ENCODE data around the gene UXS1.

UXS1 gene

GRCh38 chr2:106109675-106110424 is 84.3 kb downstream of the UXS1 start:
- no peak for DNase-seq (ENCODE audit: low spot score)

GRCh38 chr2:106108791-106109190 is 85.3 kb downstream of the UXS1 start:
- DNase-seq (ENCODE audit: low spot score) = no peak

DNA sequence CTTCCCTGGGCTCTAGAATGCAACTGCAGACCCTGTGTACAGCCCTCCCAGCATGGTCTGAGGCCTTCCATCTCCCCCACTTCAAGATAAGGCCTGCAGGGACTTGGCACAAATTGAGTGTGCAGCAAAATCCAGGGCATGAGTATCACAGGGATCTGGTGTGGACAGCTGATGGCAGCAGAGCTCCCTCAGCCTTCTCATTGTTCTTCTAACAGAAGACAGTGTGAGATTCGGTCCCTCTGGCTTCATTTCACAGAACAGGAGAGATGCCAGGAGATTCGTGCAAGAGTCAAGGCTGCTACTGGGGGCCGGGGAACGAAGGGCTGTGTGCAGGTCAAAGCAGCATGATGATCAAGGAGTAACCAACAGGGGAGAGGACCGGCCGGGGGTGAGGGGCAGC is 85.8 kb downstream of the UXS1 start:
- no peak for DNase-seq (ENCODE audit: low spot score)

GRCh38 chr2:106107509-106108131 is 86.5 kb downstream of the UXS1 start:
- DNase-seq (ENCODE audit: low spot score) = peak; percentile 32

DNA sequence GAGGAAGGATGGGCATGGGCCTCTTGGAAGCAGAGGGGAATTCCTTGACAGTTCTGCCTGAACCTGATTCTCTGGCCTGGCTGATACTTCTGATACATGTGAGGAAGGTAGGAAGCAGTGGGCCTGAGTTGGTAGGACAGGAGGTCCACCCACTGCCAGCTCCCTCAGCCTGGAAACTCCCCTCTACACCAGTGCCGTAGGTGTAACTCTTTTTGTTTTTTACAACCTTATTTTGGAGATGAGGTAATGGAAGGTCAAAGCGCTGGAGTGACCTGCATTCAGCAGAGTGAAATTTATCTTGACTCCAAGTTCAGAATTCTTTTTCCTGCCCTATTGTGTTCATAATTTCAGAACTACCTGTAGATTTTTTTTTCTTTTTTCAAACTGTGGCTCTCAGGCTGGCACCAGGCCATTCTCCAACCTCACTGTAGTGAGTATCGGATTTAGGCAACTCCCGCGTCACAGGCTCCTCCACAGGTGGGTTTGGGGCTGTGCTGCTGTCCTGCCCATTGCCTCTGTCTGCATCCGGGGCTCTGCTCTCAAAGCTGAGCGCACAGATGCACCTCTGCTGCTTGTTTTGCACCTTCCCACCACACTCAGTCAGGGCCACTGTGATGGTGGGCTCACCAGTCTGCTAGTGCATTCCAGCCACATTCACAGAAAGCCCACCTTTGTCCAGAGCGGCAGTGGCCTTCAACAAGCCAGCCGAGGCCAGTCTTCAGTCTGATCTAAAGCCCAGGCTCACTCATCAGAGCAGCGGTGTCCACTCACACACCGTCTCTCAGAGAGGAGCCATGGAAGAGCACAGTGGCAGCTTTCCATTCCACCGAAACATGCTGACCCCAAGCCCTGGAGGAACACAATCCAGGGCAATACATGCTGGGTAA is 87.2 kb downstream of the UXS1 start:
- no peak for DNase-seq (ENCODE audit: low spot score)

GRCh38 chr2:106105151-106105922 is 88.8 kb downstream of the UXS1 start:
- DNase-seq (ENCODE audit: low spot score) = no peak

DNA sequence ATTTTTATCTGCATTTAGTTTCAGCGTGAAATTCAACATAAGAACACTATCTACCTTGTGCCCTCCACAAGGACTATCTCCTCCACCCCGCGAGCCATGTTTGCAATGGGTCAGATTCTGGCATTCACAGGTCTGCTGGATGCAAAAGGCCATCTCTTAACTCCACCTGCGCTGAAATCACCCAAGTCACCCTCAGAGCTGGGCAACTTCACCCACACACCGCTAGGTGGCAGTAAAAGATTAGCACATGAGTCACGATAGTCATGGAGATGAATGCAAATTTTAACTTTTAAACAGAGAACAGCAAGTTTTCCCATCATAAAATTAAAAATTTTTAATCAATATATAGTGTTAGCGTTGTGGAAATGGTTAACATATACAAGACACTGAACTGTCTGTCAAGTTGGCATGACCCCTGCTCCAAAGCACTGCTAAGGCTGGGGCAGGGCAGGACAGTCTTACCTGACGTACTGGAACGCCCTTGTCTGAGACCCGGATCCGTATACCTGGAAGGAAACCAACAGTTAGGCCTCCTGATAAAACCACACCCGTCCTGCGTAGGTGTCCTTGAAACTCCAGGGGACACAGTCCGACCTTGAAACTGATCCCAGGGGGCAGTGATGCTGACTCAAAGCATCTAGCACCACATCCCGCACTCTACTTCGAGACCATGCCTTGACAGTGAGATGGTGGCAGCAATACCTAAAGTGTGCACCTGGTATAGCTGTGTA is 89.6 kb downstream of the UXS1 start:
- DNase-seq (ENCODE audit: low spot score) = peak; percentile 67

DNA sequence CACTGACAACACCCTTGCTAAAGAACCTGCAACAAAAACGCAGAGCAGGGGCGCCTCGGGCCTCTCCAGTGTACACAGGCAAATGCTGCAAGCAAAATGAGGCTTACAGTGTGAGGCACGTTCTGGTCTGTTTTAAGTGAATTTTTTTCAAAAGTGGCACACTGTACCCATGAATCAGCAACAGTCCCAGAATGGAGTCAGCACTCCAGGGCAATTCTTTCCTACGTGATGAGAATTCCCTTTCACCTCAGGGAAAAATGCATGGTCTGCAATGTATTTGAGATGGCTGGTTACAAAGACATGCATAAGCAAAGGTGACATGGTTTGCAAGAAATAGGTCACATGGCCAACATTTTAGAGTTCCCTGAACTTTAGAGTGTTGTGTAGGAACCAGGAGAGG is 94.4 kb downstream of the UXS1 start:
- no peak for DNase-seq (ENCODE audit: low spot score)

DNA sequence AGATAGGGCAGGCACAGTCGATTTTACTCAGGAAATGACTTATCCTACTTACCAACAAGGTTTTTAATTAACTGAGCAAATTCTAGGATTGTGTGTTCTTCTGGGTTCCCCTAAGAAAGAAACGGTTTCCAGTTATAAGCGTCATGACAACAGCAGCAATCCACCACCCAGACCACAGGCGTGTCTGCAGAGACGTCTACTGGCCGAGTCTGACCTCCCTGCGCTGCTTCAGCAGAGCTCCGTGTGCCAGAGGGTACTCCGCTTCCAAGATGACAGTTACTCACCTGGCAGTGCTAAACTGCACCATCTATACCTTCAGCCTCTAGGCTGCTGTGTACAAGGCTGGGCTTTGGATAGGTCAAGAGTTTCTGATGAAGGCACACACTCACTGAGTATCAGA is 95.4 kb downstream of the UXS1 start:
- DNase-seq (ENCODE audit: low spot score) = no peak

- no peak for DNase-seq (ENCODE audit: low spot score)
These were observed 96.0 kb downstream of the UXS1 start for GRCh38 chr2:106098081-106098480.

DNA sequence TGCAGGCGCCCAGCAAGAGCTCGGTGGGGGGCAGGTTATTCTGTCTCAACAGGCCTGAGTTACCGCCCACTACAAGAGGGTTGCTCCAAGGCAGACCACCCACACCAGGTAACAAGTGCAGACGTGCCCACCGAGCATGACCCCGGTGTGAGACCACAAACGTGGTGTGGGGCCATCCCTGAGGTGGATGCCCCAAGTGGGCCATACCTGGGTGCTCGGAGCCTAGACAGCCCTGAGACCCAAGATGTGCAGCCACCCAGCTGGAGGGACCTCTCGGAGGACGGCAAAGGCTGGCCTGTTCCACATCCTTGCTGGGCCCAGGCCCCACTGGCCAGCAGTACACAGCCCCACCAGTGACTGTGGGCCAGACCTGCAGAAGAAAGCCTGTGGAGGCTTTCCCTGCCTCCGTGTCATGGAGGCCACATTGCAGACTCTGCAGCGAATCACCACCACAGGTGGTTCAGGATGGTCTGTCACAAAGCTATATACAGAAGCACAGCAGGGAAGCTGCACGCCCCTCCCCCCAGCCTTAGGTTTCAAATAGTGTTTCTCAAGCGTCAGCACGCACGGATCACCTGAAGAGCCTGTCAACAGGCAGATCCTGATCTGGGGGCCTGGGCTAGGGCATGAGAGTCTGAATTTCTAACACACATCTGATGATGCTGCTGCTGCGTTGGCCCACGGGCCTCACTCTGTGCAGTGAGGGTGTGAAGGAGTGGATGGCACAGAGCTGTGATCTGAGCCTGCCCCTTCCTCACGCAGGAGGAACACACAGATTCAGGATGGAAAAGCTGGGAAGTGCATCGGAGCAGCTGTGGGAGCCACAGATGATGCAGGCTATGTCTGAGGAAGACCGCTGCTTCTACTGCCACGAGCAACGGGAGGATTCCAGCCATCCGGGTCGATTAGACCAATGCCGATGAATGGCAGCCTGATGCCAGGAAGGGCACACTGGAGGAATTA is 96.8 kb downstream of the UXS1 start:
- no peak for DNase-seq (ENCODE audit: low spot score)

DNA sequence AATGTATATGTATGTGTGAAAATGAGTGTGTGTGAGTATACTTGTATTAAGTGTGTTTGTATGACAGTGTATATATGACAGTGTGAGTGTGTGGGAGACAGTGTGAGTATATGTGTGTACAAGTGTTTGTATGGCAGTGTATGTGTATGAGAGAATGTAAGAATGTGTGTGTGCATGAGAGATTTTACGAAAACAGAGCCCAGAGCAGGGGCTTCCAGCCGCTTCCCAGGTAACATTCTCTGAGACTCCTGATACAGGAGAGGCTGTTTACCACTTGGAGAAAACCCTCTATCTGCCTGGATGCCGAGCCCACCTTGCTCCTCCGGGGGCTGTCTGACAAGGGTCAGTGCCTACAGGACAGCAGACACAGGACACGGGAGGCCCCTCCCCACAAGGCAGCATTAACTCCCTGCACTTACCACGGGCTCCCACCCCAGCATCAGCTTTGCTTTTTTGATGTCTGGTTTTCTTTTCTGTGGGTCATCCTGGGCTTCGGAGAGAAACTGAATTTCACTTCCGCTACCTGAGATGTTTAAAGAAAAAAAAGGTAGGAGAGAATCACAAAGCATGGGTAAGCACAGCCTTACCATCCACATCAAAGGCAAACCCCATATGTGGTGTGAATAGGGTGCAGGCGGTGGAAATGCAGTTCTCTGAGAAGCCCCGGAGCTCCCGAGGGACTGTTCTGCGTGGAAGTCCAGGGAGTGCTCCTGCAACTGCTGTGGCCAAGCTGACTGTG is 97.6 kb downstream of the UXS1 start:
- DNase-seq (ENCODE audit: low spot score) = no peak

GRCh38 chr2:106095478-106096298 is 98.4 kb downstream of the UXS1 start:
- no peak for DNase-seq (ENCODE audit: low spot score)

DNA sequence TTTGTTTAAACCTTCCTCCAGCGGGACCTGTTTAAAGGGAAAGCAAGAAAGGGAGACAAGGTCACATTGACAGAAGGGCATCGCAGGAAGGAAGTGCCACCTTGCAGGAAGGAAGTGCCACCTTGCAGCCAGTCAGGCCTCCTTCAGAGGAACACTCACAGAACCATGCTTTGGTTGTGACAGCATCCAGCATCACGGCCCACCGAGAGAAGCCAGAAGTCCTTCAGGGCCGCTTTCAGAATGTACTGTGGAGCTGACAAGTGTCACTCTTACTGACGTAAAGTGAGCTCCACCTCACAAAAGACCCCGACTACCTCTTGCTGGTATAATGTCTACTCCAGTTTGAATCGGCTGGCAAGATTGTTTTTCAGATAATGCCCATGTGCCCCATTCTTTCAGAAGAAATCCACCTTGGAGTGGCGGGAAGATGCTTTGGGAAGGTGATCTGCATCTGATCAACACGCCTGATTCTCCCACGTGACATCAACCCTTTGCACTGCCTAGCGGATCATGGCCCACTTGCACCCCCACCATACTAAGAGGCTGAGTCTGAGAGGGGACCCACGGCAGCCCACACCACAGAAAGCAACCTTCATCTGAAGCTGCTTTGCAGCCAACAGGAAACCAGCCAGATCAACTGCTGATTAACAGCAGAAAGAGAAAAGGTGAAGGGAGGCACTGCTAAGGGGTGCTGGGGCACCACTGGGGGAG is 99.8 kb downstream of the UXS1 start:
- no peak for DNase-seq (ENCODE audit: low spot score)

DNA sequence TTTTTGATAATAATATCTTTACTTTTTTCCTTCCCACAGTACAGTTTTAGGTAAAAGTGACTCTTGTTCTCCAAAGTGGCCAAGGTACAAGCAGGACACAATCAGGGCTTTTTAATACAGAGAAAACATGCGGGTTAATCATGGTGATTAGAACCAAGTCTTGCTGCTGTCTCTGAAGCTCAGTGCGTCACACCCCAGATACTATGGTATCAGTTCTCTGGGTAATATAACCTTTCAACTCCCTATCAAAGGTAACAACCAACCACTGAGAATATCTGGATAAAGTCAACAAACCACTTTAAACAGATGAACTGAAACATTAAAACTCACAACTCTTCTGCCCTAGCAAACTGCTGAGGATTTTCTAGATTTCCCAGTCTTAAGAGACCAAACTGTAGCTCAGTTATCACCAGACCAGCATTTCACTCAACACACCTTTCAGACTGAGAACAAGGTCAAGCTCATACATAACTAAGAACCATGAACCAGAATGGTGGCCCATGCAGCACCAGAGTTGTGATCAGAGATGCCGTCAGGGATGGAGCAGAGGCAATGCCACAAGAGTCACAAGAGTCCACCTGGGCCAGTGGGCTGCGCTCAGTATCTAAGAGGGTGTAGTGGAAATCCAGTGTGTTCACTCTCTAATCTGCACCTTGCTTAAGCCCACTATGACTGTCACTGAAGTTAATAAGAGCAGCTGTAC is 103.0 kb downstream of the UXS1 start:
- no peak for DNase-seq (ENCODE audit: low spot score)

DNA sequence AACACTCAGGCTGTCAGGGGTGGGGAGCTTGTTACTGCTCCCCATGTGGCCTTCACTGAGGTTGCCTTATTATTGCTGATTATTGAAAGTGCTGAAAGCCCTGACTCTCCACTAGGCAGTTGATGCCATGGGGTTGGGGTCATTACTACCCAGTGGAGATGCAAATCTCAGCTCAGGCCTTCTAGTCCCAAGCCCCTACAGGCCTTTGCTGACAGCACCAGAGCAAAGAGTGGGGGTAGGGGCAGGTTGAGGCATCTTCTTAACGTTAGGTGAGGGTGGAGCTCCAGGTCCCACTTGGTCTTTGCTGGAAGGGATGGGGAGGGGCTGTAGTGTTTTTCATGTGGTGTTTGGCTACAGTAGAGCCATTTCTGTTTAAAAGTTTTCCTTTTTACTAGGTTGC is 104.5 kb downstream of the UXS1 start:
- no peak for DNase-seq (ENCODE audit: low spot score)

DNA sequence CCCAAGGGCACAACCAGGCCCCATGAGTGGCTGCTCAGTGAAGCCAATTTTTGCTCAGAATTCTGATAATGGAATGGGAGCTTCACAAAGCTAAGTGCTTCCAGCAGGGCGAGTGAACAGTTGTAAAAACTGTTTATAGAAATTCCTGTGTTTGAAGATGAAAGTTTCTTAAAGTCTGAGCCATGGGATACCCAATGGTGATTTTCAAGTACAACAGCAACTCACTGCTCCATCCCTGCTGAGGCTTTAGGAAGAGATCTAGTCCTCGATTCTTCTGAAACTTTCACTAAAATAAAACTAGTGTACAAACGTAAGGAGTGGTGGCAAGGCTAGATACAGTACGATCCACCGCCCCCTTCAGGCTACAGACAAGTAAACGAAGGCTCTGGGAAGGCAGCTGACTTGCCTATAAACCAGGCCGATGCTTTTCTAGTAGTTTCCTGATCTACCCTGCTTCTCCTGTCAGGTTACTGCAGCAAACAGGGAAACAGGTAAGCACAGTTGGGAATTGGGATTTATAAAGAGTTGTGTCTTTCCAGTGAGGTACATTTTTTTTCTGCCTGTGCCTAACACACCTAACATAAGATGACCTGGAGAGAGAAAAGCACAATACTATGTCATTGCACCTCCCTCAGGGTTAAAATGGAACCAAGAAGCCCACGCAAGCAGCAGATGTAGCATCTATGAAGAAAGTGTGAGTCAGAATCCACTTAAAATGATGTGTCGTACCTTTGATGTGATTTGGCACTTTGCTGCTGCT is 108.7 kb downstream of the UXS1 start:
- DNase-seq (ENCODE audit: low spot score) = no peak

Data from germinal center (tissue), 1 donor.